CD14-positive monocyte (primary cell): Measurements from ENCODE around the gene RAB17. TPM values are rescaled to one million over a fixed set of nuclear protein-coding genes. Genes with fewer than 3 reads are reported as not detected.

Experiments used
- DNase-seq, 3 donors: peaks; one replicate each; pipeline ENCODE4 v3.0.0-alpha.2; 2011 to 2022
- H2AFZ ChIP-seq: 2 replicates; pipeline ENCODE4 v1.6.0; 2012; ENCODE audit warnings: mild to moderate bottlenecking, low read depth, low read length, inconsistent platforms; ENCODE audit not compliant: insufficient read depth, poor library complexity, severe bottlenecking
- H3K27ac ChIP-seq, 2 donors: 1 replicate in 1 of 2; 2 replicates in 1 of 2; pipeline ENCODE4 v1.5.1; 2012 to 2013; ENCODE audit warnings: low read length in 2 of 2, control low read depth in 1 of 2, inconsistent platforms in 1 of 2, low read depth in 1 of 2, mild to moderate bottlenecking in 1 of 2
- H3K27me3 ChIP-seq, 2 donors: one replicate each; pipeline versions ENCODE4 v1.6.0 to v1.6.1; 2011 to 2013; ENCODE audit warnings: low read length in 2 of 2; ENCODE audit not compliant: control insufficient read depth in 2 of 2, insufficient read depth in 2 of 2
- H3K36me3 ChIP-seq, 2 donors: replicated peaks in 1 of 2; 1 replicate in 1 of 2; 2 replicates in 1 of 2; pipeline versions ENCODE4 v1.5.1 to v1.6.1; 2012 to 2013; ENCODE audit warnings: low read length in 2 of 2, control low read depth in 1 of 2, inconsistent platforms in 1 of 2, mild to moderate bottlenecking in 1 of 2; ENCODE audit not compliant: insufficient read depth in 2 of 2, control insufficient read depth in 1 of 2
- H3K4me1 ChIP-seq, 2 donors: 1 replicate in 1 of 2; 2 replicates in 1 of 2; pipeline versions ENCODE4 v1.5.1 to v1.6.1; 2012 to 2013; ENCODE audit warnings: low read length in 2 of 2, control low read depth in 1 of 2, inconsistent platforms in 1 of 2, mild to moderate bottlenecking in 1 of 2, moderate library complexity in 1 of 2; ENCODE audit not compliant: insufficient read depth in 2 of 2, control insufficient read depth in 1 of 2
- H3K4me2 ChIP-seq: replicated peaks from 2 replicates; pipeline ENCODE3; 2012; ENCODE audit warnings: low read length, moderate library complexity, mild to moderate bottlenecking; ENCODE audit not compliant: poor library complexity, severe bottlenecking; ENCODE audit errors: extremely low read depth
- H3K4me3 ChIP-seq, 3 experiments: fragments of 200-600 bp in 1 of 3; sonication (generic) in 1 of 3; replicated peaks in 1 of 3; 1 replicate in 2 of 3; 2 replicates in 1 of 3; pipeline ENCODE4 v1.5.1; 2011 to 2013; ENCODE audit warnings: low read length in 3 of 3, mild to moderate bottlenecking in 3 of 3, control low read depth in 2 of 3, low read depth in 2 of 3, inconsistent platforms in 1 of 3, moderate library complexity in 1 of 3
- H3K79me2 ChIP-seq: 2 replicates; pipeline ENCODE4 v1.6.0; 2012; ENCODE audit warnings: mild to moderate bottlenecking, control low read depth, inconsistent platforms, low read length, moderate library complexity; ENCODE audit not compliant: insufficient read depth
- H3K9ac ChIP-seq: 2 replicates; pipeline ENCODE4 v1.6.0; 2017; ENCODE audit warnings: low read length, mild to moderate bottlenecking; ENCODE audit not compliant: insufficient read depth, poor library complexity, severe bottlenecking
- H3K9me3 ChIP-seq, 2 donors: replicated peaks in 1 of 2; 1 replicate in 1 of 2; 2 replicates in 1 of 2; pipeline versions ENCODE4 v1.5.1 to v1.6.1; 2012 to 2013; ENCODE audit warnings: low read length in 2 of 2, control low read depth in 1 of 2; ENCODE audit not compliant: control insufficient read depth in 1 of 2, insufficient read depth in 1 of 2
- H4K20me1 ChIP-seq: 2 replicates; pipeline ENCODE4 v1.6.0; 2012; ENCODE audit warnings: mild to moderate bottlenecking, low read length, control low read depth, moderate library complexity; ENCODE audit not compliant: insufficient read depth
- H3K27ac Mint-ChIP-seq, 7 donors: one replicate each; pipeline ENCODE4 v1.8.0; 2020; ENCODE audit warnings: mild to moderate bottlenecking in 7 of 7, mixed read lengths in 7 of 7, moderate library complexity in 6 of 7, inconsistent platforms in 2 of 7
- H3K27me3 Mint-ChIP-seq, 3 donors: one replicate each; pipeline ENCODE4 v1.8.0; 2021 to 2022; ENCODE audit warnings: low read depth in 3 of 3, mild to moderate bottlenecking in 3 of 3, mixed read lengths in 3 of 3, moderate library complexity in 3 of 3, inconsistent platforms in 1 of 3
- H3K36me3 Mint-ChIP-seq, 2 donors: one replicate each; pipeline ENCODE4 v1.8.0; 2020; ENCODE audit warnings: mixed read lengths in 2 of 2, inconsistent platforms in 1 of 2, mild to moderate bottlenecking in 1 of 2
- H3K4me1 Mint-ChIP-seq: one replicate; pipeline ENCODE4 v1.8.0; 2020; ENCODE audit warnings: mild to moderate bottlenecking, mixed read lengths
- H3K4me3 Mint-ChIP-seq, 2 donors: one replicate each; pipeline ENCODE4 v1.8.0; 2020; ENCODE audit warnings: mild to moderate bottlenecking in 2 of 2, mixed read lengths in 2 of 2, moderate library complexity in 1 of 2
- H3K9me3 Mint-ChIP-seq, 7 donors: one replicate each; pipeline ENCODE4 v1.8.0; 2020 to 2022; ENCODE audit warnings: mixed read lengths in 7 of 7, mild to moderate bottlenecking in 6 of 7, moderate library complexity in 6 of 7, inconsistent platforms in 2 of 7
- CTCF ChIP-seq: fragments of 200-600 bp; IDR thresholded peaks from one replicate; pipeline ENCODE4 v1.8.0; 2022; ENCODE audit warnings: antibody characterized with exemption, mild to moderate bottlenecking
- WGBS: methylation state at CpG from one replicate; pipeline ENCODE4 v1.1.5; 2013; ENCODE audit warnings: missing lambda C conversion rate; ENCODE audit not compliant: insufficient coverage; 5-methylcytosine and 5-hydroxymethylcytosine counted together
- intact Hi-C, 2 donors: fragments of 100-400 bp; cut with micrococcal nuclease; formaldehyde crosslinking; loops; one replicate each; pipeline versions ENCODE4 v1.15.0 to v1.15.1; 2023
- polyA plus RNA-seq, 3 donors: library from polyadenylated mRNA; depleted of rRNA in 1 of 3; unstranded in 2 of 3; stranded (reverse) in 1 of 3; fragments of 300-500 nt in 2 of 3; fragments of >200 nt in 1 of 3; fragmentation: Illumina TruSeq in 2 of 3; gene quantifications; 1 replicate in 2 of 3; 2 replicates in 1 of 3; pipeline ENCODE4 v1.2.3, GENCODE V29; 2012 to 2021

The RAB17 gene
- polyA plus RNA-seq, 3 donors = 0.13 to 0.35 TPM; not detected in 1

- no peak overlapping the region for H3K9ac ChIP-seq
- Mint-ChIP-seq H3K4me3 (no peak overlapping the region), H3K27me3 (peaks cover 3 to 11% (median 5%) of the 10 kb centered on the region in 3 donors), H3K9me3 (peaks cover 6 to 41% (median 24%) of the 10 kb centered on the region in 7 donors), H3K36me3 (no peaks in the 10 kb centered on the region), H3K4me1 (no peaks in the 10 kb centered on the region), H3K27ac (no peak overlapping the region)
- no peak overlapping the region for H3K4me2 ChIP-seq
- H3K9me3 ChIP-seq = peaks cover 24 to 31% of the 10 kb centered on the region in 2 donors
- H3K4me1 ChIP-seq = no peaks in the 10 kb centered on the region
- no peaks in the 10 kb centered on the region for H4K20me1 ChIP-seq
- no peaks in the 10 kb centered on the region for H3K79me2 ChIP-seq
- no peak overlapping the region for H3K27ac ChIP-seq
- intact Hi-C loops = no loop called here
- H3K27me3 ChIP-seq = no peaks in the 10 kb centered on the region
- DNase-seq = no peak
- no peaks in the 10 kb centered on the region for H3K36me3 ChIP-seq
- TF ChIP-seq CTCF = no peak
- H3K4me3 ChIP-seq = no peak overlapping the region
- no peak overlapping the region for H2AFZ ChIP-seq
- WGBS = 81% methylated on average over 3 of the region's 11 CpGs
Measured at GRCh38 chr2:237556773-237557632, 33.5 kb downstream of the RAB17 start.

GRCh38 chr2:237555560-237555959, 35.0 kb downstream of the RAB17 start:
- Histone ChIP-seq H3K9ac (no peak overlapping the region), H3K4me1 (no peaks in the 10 kb centered on the region), H3K4me3 (no peak overlapping the region), H3K9me3 (peaks cover 24 to 31% of the 10 kb centered on the region in 2 donors), H3K27me3 (no peaks in the 10 kb centered on the region), H3K4me2 (no peak overlapping the region), H3K27ac (no peak overlapping the region), H3K79me2 (no peaks in the 10 kb centered on the region), H4K20me1 (no peaks in the 10 kb centered on the region), H2AFZ (no peak overlapping the region), H3K36me3 (no peaks in the 10 kb centered on the region)
- Mint-ChIP-seq H3K27me3 (peaks cover 5 to 11% (median 8%) of the 10 kb centered on the region in 3 donors), H3K9me3 (peaks cover 6 to 41% (median 24%) of the 10 kb centered on the region in 7 donors), H3K4me1 (no peaks in the 10 kb centered on the region), H3K4me3 (no peak overlapping the region), H3K36me3 (no peaks in the 10 kb centered on the region), H3K27ac (no peak overlapping the region)
- intact Hi-C loops = no loop called here
- no CpG with 5 or more reads among the region's 1 CpG for WGBS
- no peak for TF ChIP-seq CTCF
- no peak for DNase-seq
